NCI-H748 (cell line): Measurements from ENCODE around the gene AHDC1.
"Not testable (repeated sequence)": the region's sequence is repeated elsewhere in the genome, so short reads cannot be mapped to it uniquely, and the experiment has no call there.

ENCODE experiments used
- DNase-seq: peaks from one replicate; lab custom pipeline; 2025; ENCODE audit not compliant: unreplicated experiment; lab: John Stamatoyannopoulos, UW

AHDC1 gene

GRCh38 chr1:27519331-27520258, 84.3 kb downstream of the AHDC1 start:
- peak; percentile 86 for DNase-seq

GRCh38 chr1:27518808-27519207, 85.1 kb downstream of the AHDC1 start:
- no peak for DNase-seq

- no peak for DNase-seq
Measured at GRCh38 chr1:27517907-27518718, 85.8 kb downstream of the AHDC1 start.

- DNase-seq: no peak
Measured at GRCh38 chr1:27517301-27517700, 86.6 kb downstream of the AHDC1 start.

GRCh38 chr1:27515626-27516025, 88.3 kb downstream of the AHDC1 start:
- DNase-seq: no peak

- no peak for DNase-seq
Measured at GRCh38 chr1:27513958-27514357, 90.0 kb downstream of the AHDC1 start.

GRCh38 chr1:27513528-27513927, 90.4 kb downstream of the AHDC1 start:
- no peak for DNase-seq

- no peak for DNase-seq
Measured at GRCh38 chr1:27509127-27510080, 94.5 kb downstream of the AHDC1 start.

- DNase-seq: no peak
Measured at GRCh38 chr1:27507960-27508665, 95.8 kb downstream of the AHDC1 start.

- DNase-seq: peak; percentile 5
Measured at GRCh38 chr1:27506703-27507102, 97.2 kb downstream of the AHDC1 start.

- DNase-seq: no peak
Measured at GRCh38 chr1:27505420-27505680, 98.6 kb downstream of the AHDC1 start.

GRCh38 chr1:27504588-27505419, 99.1 kb downstream of the AHDC1 start:
- no peak for DNase-seq

- DNase-seq: no peak
Measured at GRCh38 chr1:27503844-27504587, 99.9 kb downstream of the AHDC1 start.

- DNase-seq: no peak
Measured at GRCh38 chr1:27503033-27503432, 100.9 kb downstream of the AHDC1 start.

- not testable (repeated sequence) for DNase-seq
Measured at GRCh38 chr1:27501159-27501558, 102.8 kb downstream of the AHDC1 start.

GRCh38 chr1:27499142-27499541, 104.8 kb downstream of the AHDC1 start:
- DNase-seq: no peak

GRCh38 chr1:27496604-27497155, 107.3 kb downstream of the AHDC1 start:
- DNase-seq: no peak

GRCh38 chr1:27492796-27493195, 111.1 kb downstream of the AHDC1 start:
- DNase-seq: no peak
